ENCODE measurements around the gene KCNA1. TPM values are rescaled to one million over a fixed set of nuclear protein-coding genes. Genes with fewer than 3 reads are reported as not detected.
A peak's percentile ranks its signal among the peaks of the same experiment; 100 is the strongest.

Gene KCNA1
- polyA plus RNA-seq, 1 donor (not counting 4 experiments of a cell fraction or from before 2014, with no cell fraction given) = not detected

GRCh38 chr12:4905316-4905715, 4.4 kb upstream of the KCNA1 start:
- H3K9ac ChIP-seq (ENCODE audit: control insufficient read depth, extremely low read depth, insufficient read depth, low read length) = no peak overlapping the region
- TF ChIP-seq EZH2 (IDR thresholded peaks at IDR 0.05; ENCODE audit: low read length) (no peak), CTCF (optimal IDR thresholded peaks at IDR 0.05 in 1 of 3, IDR thresholded peaks at IDR 0.05 in 1 of 3, conservative IDR thresholded peaks at IDR 0.05 in 1 of 3; ENCODE audit: extremely low read depth in 1 of 3, insufficient read depth in 2 of 3, low read length in 3 of 3) (no peak)
- H3K4me1 ChIP-seq (ENCODE audit: control insufficient read depth, extremely low read depth, insufficient read depth, low read length) = no peaks in the 10 kb centered on the region
- H3K9me1 ChIP-seq (ENCODE audit: control insufficient read depth, extremely low read depth, insufficient read depth, low read length) = no peaks in the 10 kb centered on the region
- H3K4me3 ChIP-seq (ENCODE audit: control insufficient read depth in 2 of 3, extremely low read depth in 1 of 3, insufficient read depth in 2 of 3, low read depth in 1 of 3, low read length in 3 of 3) = no peak overlapping the region
- H3K27ac ChIP-seq (ENCODE audit: control insufficient read depth, insufficient read depth, low read length) = no peak overlapping the region
- no peaks in the 10 kb centered on the region for H3K79me2 ChIP-seq (ENCODE audit: control insufficient read depth, insufficient read depth, low read length)
- DNase-seq (ENCODE audit: low read depth, low spot score) = no peak
- H3K9me3 ChIP-seq (ENCODE audit: control insufficient read depth, low read depth, low read length) = no peaks in the 10 kb centered on the region
- dilution Hi-C loops (cut with MboI; ENCODE audit: extremely low pct_ligation_motif_present, low sequenced_read_pairs) = no loop called here
- H3K4me2 ChIP-seq (ENCODE audit: control insufficient read depth, extremely low read depth, insufficient read depth, low read depth, low read length) = no peak overlapping the region
- no peaks in the 10 kb centered on the region for H3K36me3 ChIP-seq (ENCODE audit: control insufficient read depth in 2 of 2, extremely low read depth in 1 of 2, insufficient read depth in 2 of 2, low read length in 2 of 2)
- FAIRE-seq = no peak
- no peaks in the 10 kb centered on the region for H4K20me1 ChIP-seq (ENCODE audit: control insufficient read depth, extremely low read depth, insufficient read depth, low read length)
- peaks cover 27% of the 10 kb centered on the region for H3K27me3 ChIP-seq (ENCODE audit: control insufficient read depth, extremely low read depth, insufficient read depth, low read length)
- H2AFZ ChIP-seq (ENCODE audit: control insufficient read depth, low read length) = no peak overlapping the region

GRCh38 chr12:4908684-4909409, 858 bp upstream of the KCNA1 start:
- TF ChIP-seq EZH2 (IDR thresholded peaks at IDR 0.05; ENCODE audit: low read length) (peak; percentile 36), CTCF (optimal IDR thresholded peaks at IDR 0.05 in 1 of 3, IDR thresholded peaks at IDR 0.05 in 1 of 3, conservative IDR thresholded peaks at IDR 0.05 in 1 of 3; ENCODE audit: extremely low read depth in 1 of 3, insufficient read depth in 2 of 3, low read length in 3 of 3) (no peak)
- Histone ChIP-seq H3K36me3 (ENCODE audit: control insufficient read depth in 2 of 2, extremely low read depth in 1 of 2, insufficient read depth in 2 of 2, low read length in 2 of 2) (no peaks in the 10 kb centered on the region), H3K4me2 (ENCODE audit: control insufficient read depth, extremely low read depth, insufficient read depth, low read depth, low read length) (no peak overlapping the region), H2AFZ (ENCODE audit: control insufficient read depth, low read length) (no peak overlapping the region), H3K4me1 (ENCODE audit: control insufficient read depth, extremely low read depth, insufficient read depth, low read length) (peaks cover 3% of the 10 kb centered on the region), H3K9me1 (ENCODE audit: control insufficient read depth, extremely low read depth, insufficient read depth, low read length) (no peaks in the 10 kb centered on the region), H3K79me2 (ENCODE audit: control insufficient read depth, insufficient read depth, low read length) (no peaks in the 10 kb centered on the region), H3K4me3 (ENCODE audit: control insufficient read depth in 2 of 3, extremely low read depth in 1 of 3, insufficient read depth in 2 of 3, low read depth in 1 of 3, low read length in 3 of 3) (no peak overlapping the region), H4K20me1 (ENCODE audit: control insufficient read depth, extremely low read depth, insufficient read depth, low read length) (no peaks in the 10 kb centered on the region), H3K9ac (ENCODE audit: control insufficient read depth, extremely low read depth, insufficient read depth, low read length) (no peak overlapping the region), H3K9me3 (ENCODE audit: control insufficient read depth, low read depth, low read length) (no peaks in the 10 kb centered on the region), H3K27ac (ENCODE audit: control insufficient read depth, insufficient read depth, low read length) (no peak overlapping the region), H3K27me3 (ENCODE audit: control insufficient read depth, extremely low read depth, insufficient read depth, low read length) (peaks cover 51% of the 10 kb centered on the region)
- DNase-seq (ENCODE audit: low read depth, low spot score) = no peak
- dilution Hi-C loops (cut with MboI; ENCODE audit: extremely low pct_ligation_motif_present, low sequenced_read_pairs) = no loop called here
- FAIRE-seq = no peak
